ENCODE measurements around the gene SMYD3.

SMYD3 gene

GRCh38 chr1:246203180-246203579, 303.9 kb downstream of the SMYD3 start:
- no peak for DNase-seq

GRCh38 chr1:246200738-246201137, 306.3 kb downstream of the SMYD3 start:
- DNase-seq: no peak

GRCh38 chr1:246200225-246200624, 306.9 kb downstream of the SMYD3 start:
- no peak for DNase-seq

- no peak for DNase-seq
Observed at GRCh38 chr1:246199086-246199645, 307.9 kb downstream of the SMYD3 start.

- DNase-seq: no peak
Observed at GRCh38 chr1:246198115-246198816, 308.8 kb downstream of the SMYD3 start.

GRCh38 chr1:246197076-246197475, 310.0 kb downstream of the SMYD3 start:
- no peak for DNase-seq

DNA sequence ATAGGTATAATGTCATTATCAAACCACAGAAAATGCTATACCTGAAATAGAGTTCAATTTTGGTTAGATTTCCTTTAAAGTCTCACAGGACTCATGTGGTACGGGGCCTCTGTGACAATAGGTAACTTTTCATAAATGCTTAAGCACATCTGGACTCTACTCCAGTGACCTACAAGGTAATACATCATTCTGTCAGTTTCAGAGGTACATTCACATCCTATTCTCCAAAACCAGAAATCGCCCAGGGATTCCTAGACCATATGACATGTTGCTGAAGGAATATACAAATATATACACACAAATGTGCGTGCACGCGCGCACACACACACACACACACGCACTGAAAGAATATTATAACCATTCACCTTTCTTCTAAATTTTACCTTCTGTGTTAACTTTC, 311.8 kb downstream of the SMYD3 start:
- DNase-seq: no peak

DNA sequence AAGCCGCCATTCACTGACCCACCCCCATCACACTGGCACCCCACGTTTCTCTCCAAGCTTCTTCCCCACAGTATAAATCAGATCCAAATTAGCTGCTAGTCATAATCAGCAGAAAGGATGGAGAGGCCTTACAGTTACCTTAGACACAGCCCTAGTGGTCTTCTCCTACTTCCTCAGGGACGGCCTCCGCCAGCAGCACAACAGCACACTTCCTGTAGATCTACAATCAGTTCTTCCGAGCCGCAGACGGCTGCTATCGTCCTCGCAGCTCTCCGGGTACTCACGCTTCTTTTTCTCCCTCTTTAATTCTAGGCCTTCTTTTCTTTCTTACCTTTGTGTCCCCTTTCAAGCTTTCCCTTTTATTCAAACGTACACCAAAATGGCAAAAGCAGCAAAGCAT, 313.5 kb downstream of the SMYD3 start:
- no peak for DNase-seq

DNA sequence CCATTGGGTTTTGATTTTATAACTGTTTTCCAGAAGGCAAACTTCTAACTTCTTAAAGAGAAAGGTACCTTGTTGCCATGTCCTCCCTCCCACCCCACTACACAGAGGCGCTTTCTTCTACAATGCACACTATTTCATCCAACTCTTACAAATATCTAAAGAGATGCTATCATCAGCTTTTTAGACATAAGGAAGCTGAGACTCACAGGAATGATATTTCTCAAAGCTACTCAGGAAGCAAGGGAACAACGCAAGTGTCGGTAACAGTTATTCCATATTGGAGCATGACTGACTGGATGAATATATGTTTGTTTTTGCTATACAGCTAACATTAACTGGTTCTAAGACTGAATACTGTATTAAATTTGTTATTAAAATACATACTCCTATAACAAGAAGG, 318.0 kb downstream of the SMYD3 start:
- no peak for DNase-seq

DNA sequence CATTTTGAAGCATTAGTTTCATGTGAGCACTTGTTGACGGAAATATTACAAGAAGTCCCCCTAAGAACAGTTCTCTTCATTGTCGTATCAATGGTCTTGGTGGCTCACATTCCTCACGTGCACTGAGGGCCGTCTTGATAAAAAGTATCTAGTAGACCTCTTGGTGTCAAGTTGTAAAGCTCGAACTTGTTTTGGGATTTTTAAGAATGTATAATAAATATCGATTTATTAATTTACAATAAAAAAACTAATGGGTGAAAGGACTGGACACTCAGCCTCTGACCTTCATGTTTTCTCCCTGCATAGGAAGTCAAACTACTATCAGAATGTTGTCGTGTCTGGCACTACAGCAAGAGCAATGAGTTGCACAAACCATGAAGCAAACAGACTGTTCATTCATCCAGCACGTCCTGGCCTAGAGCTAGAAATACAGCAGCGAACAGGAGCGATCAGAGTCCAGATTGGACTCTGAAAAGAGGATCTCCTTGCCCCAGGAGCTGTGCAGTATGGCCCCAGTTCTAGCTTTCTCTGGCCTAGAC, 319.2 kb downstream of the SMYD3 start:
- DNase-seq: no peak

DNA sequence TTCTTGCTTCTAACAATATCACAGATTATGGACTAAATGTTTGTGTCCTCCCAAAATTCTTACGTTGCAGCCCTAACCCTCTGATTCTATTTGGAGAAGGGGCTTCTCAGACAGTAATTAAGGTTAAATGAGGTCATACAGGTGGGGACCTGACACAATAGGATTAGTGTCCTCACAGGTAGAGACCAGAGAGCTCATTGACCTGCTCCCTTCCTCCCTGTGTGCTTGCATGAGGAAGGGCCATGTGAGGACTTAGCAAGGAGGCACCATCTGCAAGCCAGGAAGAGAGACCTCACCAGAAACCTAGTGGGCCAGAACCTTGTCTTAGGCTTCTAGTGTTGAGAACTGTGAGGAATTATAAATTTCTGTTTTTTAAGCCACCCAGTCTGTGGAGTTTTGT, 322.6 kb downstream of the SMYD3 start:
- no peak for DNase-seq

DNA sequence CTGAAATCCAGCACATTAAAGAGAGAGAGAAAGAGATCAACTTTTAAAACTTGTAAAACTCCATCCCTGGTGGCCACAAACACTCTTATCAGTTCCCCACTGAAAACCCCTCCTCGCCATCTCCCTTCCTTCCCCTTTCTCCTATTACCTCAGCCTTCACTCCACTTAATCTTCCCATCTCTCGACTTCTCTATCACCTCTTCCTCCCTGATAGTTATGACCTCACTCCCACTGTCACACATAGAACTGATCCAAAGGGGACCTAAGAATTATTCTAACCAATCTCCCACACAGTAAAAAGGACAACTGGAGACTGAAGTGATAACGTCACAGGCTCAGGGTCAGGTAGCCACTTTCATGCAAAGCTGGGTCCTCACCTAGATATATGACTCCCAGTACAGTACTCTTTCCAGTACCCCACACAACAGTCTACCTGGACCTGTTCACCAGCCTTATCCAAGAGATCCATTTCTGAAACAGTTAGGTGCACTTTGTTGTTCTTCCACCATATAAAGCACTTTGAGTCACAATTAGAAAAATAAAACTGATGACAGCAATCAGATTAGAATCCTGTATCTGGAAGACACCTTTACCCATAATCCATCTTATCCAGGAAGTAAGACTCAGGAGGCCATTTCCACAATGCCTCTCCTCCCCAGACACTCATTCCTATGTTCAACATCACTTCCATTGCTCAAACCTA, 324.8 kb downstream of the SMYD3 start:
- DNase-seq: no peak

- no peak for DNase-seq
Observed at GRCh38 chr1:246181241-246181640, 325.8 kb downstream of the SMYD3 start.

GRCh38 chr1:246179401-246179800, 327.7 kb downstream of the SMYD3 start:
- DNase-seq: no peak

DNA sequence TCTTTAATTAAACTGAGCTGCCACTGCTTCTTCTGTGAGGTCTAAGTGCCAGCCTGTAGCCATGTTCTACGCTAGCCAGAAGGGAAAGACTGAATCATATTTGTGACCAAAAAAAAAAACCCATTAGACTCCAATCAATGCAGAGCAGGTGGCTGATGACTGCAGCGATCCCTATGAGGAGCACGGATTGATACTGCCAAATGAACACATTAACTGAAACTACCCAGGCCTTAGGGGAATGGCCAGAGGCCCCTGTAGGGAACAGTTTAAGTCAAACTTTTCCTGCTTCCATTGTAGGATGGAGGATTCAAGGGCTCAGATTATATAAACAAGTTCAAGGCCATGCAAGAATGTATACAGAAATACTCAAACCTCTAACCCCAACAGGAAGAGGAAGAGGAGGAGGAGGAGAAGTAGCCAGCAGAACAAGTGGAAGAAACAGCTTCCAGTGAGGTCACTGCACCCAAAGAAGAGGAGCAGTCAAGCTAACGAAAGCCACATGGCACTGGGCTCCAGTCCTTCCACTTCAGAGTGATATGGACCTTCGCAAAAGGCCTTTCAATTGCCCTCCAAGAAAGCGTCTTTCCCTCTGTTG, 328.3 kb downstream of the SMYD3 start:
- DNase-seq: no peak

DNA sequence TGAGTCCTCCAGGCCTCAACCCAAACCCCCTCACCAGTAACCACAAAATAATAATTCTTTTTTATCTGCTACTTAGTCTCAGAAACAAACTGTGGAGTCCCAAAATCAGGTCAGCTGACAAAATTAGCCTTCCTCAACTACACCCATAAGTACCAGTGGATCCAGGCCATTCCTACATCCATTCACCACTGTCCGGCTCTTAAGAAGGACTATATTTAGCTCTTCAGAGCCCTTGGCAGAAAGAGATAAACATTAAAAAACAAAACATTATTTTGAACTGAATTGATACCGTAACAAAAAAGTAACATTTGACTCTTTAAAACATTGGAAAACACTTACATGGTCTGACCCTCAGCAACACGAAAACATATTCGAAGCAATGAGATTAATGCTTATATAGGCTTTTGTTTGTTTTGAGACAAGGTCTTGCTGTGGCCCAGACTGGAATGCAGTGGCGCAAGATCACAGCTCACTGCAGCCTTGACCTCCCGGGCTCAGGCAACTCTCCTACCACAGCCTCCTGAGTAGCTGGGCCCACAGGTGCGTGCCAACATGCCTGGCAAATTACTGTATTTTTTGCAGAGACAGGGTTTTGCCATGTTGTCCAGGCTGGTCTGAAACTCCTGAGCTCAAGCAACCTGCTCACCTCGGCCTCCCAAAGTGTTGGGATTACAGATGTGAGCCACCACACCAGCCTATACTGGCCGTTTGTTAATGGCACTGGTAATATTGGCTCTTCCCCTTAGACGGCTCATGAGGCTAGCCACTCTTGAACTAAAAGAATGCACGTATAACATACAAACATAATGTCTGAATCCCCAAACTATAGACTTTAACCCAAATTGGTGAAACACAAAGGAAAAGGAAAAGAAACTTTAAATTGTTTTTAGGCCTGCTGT, 330.7 kb downstream of the SMYD3 start:
- DNase-seq: no peak

DNA sequence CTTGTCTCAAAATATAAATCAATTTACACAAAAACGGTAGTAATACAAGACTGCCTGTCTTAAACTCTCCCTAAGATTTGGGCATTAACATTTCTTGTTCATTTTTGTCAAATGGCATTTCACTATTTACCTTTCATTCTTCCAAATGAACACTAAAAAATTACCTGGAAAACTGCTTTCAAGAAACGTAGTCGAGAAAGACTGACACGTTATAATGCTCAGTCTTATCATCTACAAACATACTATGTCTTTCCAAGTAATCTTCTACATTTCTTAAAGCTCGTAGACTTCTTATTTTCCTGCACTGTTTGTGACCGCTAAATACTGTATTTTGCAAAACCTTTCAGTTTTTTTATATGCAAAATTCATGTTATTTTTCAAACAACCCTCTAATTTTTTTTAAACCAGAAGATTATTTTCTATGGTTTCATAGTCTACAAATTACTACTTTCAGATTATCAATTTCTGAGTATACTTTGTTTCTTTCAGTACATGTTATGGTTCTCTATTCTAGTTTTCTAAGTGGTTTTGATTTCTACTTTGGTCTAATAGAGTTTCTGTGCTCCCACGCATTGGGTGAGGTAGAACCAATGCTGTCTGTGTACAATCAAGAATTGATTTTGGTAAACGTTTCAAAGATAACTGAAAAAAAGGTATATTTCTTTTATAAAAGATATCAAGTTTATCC, 336.4 kb downstream of the SMYD3 start:
- no peak for DNase-seq

DNA sequence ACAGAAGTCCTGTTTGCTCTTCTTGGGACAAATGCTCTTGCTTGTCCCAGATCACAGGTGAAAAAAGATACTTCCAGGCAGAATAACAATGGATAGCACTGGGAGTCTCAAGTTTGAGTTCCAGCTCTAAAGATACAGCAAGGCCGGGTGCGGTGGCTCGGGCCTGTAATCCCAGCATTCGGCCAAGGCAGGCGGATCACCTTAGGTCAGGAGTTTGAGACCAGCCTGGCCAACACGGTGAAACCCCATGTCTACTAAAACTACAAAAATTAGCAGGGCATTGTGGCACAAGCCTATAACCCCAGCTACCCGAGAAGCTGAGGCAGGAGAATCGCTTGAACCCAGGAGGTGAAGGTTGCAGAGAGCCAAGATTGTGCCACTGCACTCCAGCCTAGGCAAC, 337.6 kb downstream of the SMYD3 start:
- no peak for DNase-seq

DNA sequence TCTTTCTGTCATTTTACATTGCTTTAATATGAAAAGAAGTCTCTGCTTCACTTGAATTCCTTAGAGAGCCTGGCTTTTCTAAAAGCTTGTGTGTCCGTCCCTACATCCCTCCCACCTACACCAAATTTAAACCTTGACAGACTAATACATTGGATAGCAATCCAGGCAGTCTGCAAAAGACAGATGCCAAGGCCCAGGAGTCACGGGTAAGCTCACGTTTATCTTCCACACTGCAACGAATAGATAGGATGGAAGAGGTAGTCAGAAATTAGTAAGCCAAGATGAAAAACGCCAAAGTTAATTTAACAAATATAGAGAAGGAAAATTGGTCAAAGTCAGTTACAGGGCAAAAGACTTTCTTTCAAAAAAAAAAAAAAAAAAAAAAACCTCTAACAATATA, 338.1 kb downstream of the SMYD3 start:
- no peak for DNase-seq

DNA sequence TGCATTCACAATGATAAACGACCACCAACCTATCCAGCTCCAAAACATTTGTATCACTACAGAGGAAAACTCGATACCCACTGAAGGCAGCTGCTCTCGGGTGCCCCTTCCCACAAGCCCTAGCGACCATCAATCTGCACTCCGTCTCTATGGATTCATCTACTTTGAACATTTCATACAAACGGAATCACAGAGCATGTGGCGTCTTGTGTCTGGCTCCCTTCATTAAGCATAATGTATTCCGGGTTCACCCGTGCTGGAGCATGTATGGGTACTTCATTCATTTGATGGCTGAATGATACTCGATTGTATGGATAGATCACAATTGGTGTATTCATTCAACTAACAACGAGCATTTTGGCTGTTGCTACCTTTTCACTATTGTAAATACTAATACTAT, 340.2 kb downstream of the SMYD3 start:
- no peak for DNase-seq

DNA sequence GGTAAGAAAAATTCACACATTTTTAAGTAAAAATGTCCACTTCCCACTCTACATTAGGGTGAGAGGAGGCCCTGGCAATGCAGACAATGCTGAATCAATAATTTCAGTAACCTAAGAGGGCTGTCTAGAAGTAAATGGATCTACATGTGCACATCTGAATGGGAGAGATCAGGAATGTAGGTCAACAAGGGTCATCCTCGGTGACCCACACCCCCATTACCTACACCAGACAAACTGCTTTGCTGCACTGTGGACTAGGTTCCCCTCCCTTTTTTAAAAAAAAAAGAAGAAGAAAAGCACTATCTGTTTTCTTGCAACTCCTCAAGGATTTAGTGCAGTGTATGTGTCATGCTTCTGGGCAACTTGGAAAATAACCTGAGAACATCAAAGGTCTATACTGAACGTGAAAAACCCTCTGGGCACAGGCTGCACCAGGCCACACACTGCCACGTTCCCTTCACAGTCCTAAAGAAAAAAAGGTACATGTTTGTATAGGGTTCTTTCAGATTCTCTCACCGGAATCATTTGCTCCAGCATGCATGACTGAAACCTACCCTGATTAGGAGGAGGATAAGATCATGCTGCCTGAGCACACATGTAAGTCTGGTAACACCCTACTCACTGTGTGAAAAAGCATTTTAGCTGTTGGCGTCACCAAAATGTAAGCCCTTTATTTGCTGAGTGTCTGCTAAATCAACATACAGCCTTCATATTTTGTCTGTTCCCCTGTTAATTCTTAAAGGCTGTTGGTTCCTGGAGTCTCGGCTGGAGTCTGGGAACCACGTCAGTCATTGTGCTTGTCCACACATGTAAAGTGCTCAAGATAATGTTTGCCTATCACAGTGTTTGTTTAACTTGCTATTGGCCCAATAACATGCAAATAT, 341.0 kb downstream of the SMYD3 start:
- peak; percentile 48 for DNase-seq
